ENCODE results near the gene DHX36. TPM values are rescaled to one million over a fixed set of nuclear protein-coding genes. Genes with fewer than 3 reads are reported as not detected.

Gene DHX36
- total RNA-seq, 6 donors from 2014 or later: 35.0 to 95.3 (median 54.2) TPM

DNA sequence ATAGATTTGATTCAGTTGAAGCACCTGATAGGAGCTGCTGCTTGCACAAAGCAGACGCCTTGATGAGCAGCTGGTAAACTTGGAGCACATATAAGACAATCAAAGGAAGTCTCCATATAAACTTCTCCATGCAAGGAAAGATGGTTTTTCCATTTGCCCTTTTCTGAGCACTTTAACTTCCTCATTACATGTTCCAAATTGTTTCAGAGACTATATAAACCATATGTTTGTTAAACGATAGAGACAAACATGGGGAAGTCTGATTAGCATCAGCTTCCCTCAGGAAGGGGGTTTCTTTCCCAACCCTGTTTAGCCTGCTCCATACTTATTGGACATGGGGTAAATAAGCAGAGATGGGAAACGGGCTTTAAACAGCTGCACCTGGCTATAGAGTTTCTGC, 88.0 kb downstream of the DHX36 start:
- 47 to 52% methylated on average over 3 of the region's 3 CpGs for WGBS, 2 donors
- H3K27ac ChIP-seq: no peak overlapping the region

DNA sequence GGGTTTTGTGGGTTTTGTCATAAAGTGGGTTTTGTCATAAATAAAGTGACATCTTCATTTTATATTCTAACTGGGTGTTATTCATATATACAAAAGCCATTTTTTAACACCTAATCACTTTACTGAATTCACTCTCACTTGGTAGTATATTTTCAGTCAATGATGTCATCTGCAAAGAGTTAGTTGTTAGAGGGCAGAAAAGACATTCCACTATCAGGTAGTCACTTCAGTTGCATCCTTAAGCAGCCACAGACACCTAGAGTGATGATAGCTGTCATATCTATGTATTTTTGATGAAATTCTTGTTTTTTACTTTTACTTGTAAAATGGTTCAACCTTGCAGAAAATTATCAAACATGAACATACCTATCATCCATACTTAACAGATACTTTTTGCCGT, 89.0 kb downstream of the DHX36 start:
- peaks cover 0 to 12% (median 2%) of the 10 kb centered on the region in 4 donors for H3K4me1 ChIP-seq
- ATAC-seq (ENCODE audit: low FRiP score in 2 of 2): no peak
- peaks cover 0 to under 1% (median 0%) of the 10 kb centered on the region in 4 donors for H3K36me3 ChIP-seq
- WGBS, 2 donors: 91 to 100% methylated on average over 1 of the region's 1 CpG
- TF ChIP-seq, protein P1, sequence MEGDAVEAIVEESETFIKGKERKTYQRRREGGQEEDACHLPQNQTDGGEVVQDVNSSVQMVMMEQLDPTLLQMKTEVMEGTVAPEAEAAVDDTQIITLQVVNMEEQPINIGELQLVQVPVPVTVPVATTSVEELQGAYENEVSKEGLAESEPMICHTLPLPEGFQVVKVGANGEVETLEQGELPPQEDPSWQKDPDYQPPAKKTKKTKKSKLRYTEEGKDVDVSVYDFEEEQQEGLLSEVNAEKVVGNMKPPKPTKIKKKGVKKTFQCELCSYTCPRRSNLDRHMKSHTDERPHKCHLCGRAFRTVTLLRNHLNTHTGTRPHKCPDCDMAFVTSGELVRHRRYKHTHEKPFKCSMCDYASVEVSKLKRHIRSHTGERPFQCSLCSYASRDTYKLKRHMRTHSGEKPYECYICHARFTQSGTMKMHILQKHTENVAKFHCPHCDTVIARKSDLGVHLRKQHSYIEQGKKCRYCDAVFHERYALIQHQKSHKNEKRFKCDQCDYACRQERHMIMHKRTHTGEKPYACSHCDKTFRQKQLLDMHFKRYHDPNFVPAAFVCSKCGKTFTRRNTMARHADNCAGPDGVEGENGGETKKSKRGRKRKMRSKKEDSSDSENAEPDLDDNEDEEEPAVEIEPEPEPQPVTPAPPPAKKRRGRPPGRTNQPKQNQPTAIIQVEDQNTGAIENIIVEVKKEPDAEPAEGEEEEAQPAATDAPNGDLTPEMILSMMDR (IDR thresholded peaks at IDR 0.05): no peak
- TF ChIP-seq POLR2AphosphoS5 (IDR thresholded peaks at IDR 0.05) (no peak), POLR2A (IDR thresholded peaks at IDR 0.05) (no peak), EP300 (IDR thresholded peaks at IDR 0.05) (no peak)
- no peaks in the 10 kb centered on the region for H3K9me3 ChIP-seq
- no peak overlapping the region for H3K4me3 ChIP-seq
- no peaks in the 10 kb centered on the region for H3K27me3 ChIP-seq
- no peak for DNase-seq
- H3K27ac ChIP-seq: no peak overlapping the region

More for the DNA sequence above, 88.0 kb downstream of the DHX36 start:
- peaks cover 0 to 5% (median under 1%) of the 10 kb centered on the region in 4 donors for H3K36me3 ChIP-seq
- peaks cover 0 to 7% (median 0%) of the 10 kb centered on the region in 4 donors for H3K4me1 ChIP-seq
- H3K9me3 ChIP-seq: no peaks in the 10 kb centered on the region
- DNase-seq (no peak), ATAC-seq (ENCODE audit: low FRiP score in 2 of 2) (no peak)
- no peaks in the 10 kb centered on the region for H3K27me3 ChIP-seq
- no peak overlapping the region for H3K4me3 ChIP-seq
- TF ChIP-seq POLR2A (IDR thresholded peaks at IDR 0.05) (no peak), EP300 (IDR thresholded peaks at IDR 0.05) (no peak), POLR2AphosphoS5 (IDR thresholded peaks at IDR 0.05) (no peak)
- TF ChIP-seq, protein P1 (IDR thresholded peaks at IDR 0.05): no peak

DNA sequence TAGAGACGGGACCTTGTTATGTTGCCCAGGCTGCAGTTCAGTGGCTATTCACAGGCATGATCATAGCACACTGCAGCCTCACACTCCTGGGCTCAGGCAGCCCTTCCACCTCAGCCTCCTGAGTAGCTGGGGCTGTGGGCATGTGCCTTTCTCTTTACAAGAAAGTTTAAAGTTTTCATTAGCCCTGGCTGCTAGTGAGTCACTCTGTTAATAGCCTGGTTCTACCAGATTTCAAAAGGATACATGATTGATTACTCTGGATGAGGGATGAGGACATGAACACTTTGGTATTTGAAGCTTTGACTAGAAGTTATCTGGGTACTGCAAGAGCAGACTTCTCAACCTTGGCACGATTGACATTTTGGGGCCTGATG, 95.1 kb downstream of the DHX36 start:
- DNase-seq: no peak
- H3K4me3 ChIP-seq: no peak overlapping the region
- no peak for TF ChIP-seq EP300 (IDR thresholded peaks at IDR 0.05)
- TF ChIP-seq POLR2A (IDR thresholded peaks at IDR 0.05): no peak
- TF ChIP-seq POLR2AphosphoS5 (IDR thresholded peaks at IDR 0.05): no peak
- TF ChIP-seq, protein P1 (IDR thresholded peaks at IDR 0.05): no peak
- 65 to 69% methylated on average over 2 of the region's 2 CpGs for WGBS, 2 donors
- peak overlapping the region in 2 of 4 donors; percentile 22 to 39 for H3K27ac ChIP-seq
- no peak for ATAC-seq (ENCODE audit: low FRiP score in 2 of 2)
- H3K9me3 ChIP-seq: no peaks in the 10 kb centered on the region
- H3K27me3 ChIP-seq: no peaks in the 10 kb centered on the region
- H3K4me1 ChIP-seq: peaks cover 0 to 13% (median 2%) of the 10 kb centered on the region in 4 donors
- H3K36me3 ChIP-seq: no peaks in the 10 kb centered on the region

DNA sequence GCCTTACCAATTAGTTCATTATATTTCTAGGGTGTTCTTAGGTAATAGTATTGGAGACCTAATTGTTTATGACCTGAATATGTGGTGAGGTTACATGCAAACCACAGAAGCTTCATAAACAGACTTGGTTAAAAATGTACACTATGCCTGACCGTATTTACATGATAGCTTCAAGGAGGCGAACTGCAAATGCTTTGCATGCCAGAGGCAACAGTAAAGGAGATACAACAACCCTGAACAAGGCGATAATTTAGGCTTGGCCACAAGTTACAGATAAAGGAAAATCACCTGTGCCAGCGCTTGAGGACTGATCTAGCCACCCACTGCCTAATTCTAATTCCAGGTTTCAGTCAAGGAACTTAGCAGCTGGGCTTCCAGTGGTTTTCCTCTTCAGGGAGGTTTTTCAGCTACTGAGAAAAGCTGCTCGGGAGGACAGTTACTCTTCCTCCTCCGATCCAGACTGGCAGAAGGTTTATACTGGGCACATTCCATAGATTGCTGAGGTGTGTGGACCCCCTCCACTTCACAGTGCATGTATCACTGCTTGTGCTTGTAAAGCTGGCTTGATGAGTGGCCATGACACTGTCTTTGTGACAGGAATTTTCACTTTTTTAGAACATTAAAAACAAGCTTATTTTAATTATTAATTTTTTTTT, 95.6 kb downstream of the DHX36 start:
- H3K27ac ChIP-seq: peak overlapping the region in 2 of 4 donors; percentile 22 to 39
- peak; percentile 40 to 86 for ATAC-seq (ENCODE audit: low FRiP score in 2 of 2)

DNA sequence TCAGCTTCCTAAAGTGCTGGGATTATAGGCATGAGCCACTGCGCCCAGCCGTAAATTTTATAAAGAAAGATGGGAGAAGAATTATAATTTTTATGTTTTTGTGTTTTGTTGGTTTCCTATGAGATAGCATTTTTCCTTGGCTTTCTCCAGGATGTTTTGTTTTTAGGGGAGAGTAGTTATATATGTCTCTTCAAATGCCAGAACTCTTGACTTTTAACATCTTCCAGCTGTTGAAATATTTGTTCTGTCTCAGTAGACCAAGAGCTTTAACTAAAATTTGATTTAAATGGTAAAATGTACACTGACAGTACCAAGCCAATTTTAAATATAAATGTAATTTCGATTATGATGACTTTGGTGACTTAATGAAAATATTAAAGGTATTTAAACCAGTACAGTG, 96.8 kb downstream of the DHX36 start:
- no peak for ATAC-seq (ENCODE audit: low FRiP score in 2 of 2)

More for the DNA sequence above, 95.6 kb downstream of the DHX36 start:
- no peak overlapping the region for H3K4me3 ChIP-seq
- no peaks in the 10 kb centered on the region for H3K27me3 ChIP-seq
- TF ChIP-seq EP300 (IDR thresholded peaks at IDR 0.05) (peak in 1 of 4 donors; percentile 38), POLR2A (IDR thresholded peaks at IDR 0.05) (no peak)
- no peaks in the 10 kb centered on the region for H3K36me3 ChIP-seq
- WGBS, 2 donors: 71 to 72% methylated on average over 6 of the region's 6 CpGs
- no peaks in the 10 kb centered on the region for H3K9me3 ChIP-seq
- peaks cover 0 to 13% (median 2%) of the 10 kb centered on the region in 4 donors for H3K4me1 ChIP-seq
- DNase-seq: peak in 1 of 2 donors; percentile 22

More for the DNA sequence above, 96.8 kb downstream of the DHX36 start:
- no peak overlapping the region for H3K27ac ChIP-seq
- 89 to 92% methylated on average over 3 of the region's 3 CpGs for WGBS, 2 donors
- no peaks in the 10 kb centered on the region for H3K27me3 ChIP-seq
- H3K4me3 ChIP-seq: no peak overlapping the region
- H3K9me3 ChIP-seq: no peaks in the 10 kb centered on the region
- DNase-seq: no peak
- H3K36me3 ChIP-seq: no peaks in the 10 kb centered on the region
- H3K4me1 ChIP-seq: peaks cover 0 to 13% (median 2%) of the 10 kb centered on the region in 4 donors
- TF ChIP-seq, protein P1 (IDR thresholded peaks at IDR 0.05): no peak
- TF ChIP-seq POLR2A (IDR thresholded peaks at IDR 0.05) (no peak), EP300 (IDR thresholded peaks at IDR 0.05) (no peak), POLR2AphosphoS5 (IDR thresholded peaks at IDR 0.05) (no peak)
